DND-41 (cell line): ENCODE results near the gene CMSS1.

ENCODE experiments used
- ATAC-seq: fragments of 200-7000 bp; cut with Tn5 transposase; 3 replicates; pipeline ENCODE4 v1.9.1; 2021; ENCODE audit warnings: low read depth; ENCODE audit not compliant: insufficient read depth
- DNase-seq: peaks from one replicate; pipeline ENCODE4 v3.0.0-alpha.2; 2020
- H2AFZ ChIP-seq: 2 replicates; pipeline ENCODE4 v1.6.0; 2012; ENCODE audit warnings: low read depth, low read length
- H3K27ac ChIP-seq: 2 replicates; pipeline ENCODE4 v1.5.1; 2012; ENCODE audit warnings: low read length, inconsistent platforms
- H3K27me3 ChIP-seq: fragments of 200-600 bp; sonication (generic); 2 replicates; pipeline ENCODE4 v1.6.0; 2012; ENCODE audit warnings: low read length, mild to moderate bottlenecking, inconsistent platforms; ENCODE audit not compliant: insufficient read depth, poor library complexity
- H3K36me3 ChIP-seq: 2 replicates; pipeline ENCODE4 v1.5.1; 2012; ENCODE audit warnings: low read length, inconsistent platforms; ENCODE audit not compliant: insufficient read depth
- H3K4me1 ChIP-seq: 2 replicates; pipeline ENCODE4 v1.5.1; 2012; ENCODE audit warnings: mild to moderate bottlenecking, low read length; ENCODE audit not compliant: insufficient read depth
- H3K4me2 ChIP-seq: 2 replicates; pipeline ENCODE4 v1.6.0; 2012; ENCODE audit warnings: mild to moderate bottlenecking, moderate library complexity, low read length, inconsistent platforms; ENCODE audit not compliant: insufficient read depth
- H3K4me3 ChIP-seq, 2 experiments: fragments of 200-600 bp in 1 of 2; shearing (Covaris generic) in 1 of 2; 2 replicates each; pipeline ENCODE4 v1.5.1; 2012 to 2016; ENCODE audit warnings: inconsistent platforms in 2 of 2, low read length in 2 of 2, mild to moderate bottlenecking in 2 of 2, low read depth in 1 of 2, moderate library complexity in 1 of 2
- H3K79me2 ChIP-seq: 2 replicates; pipeline ENCODE4 v1.6.0; 2012; ENCODE audit warnings: low read length, inconsistent platforms; ENCODE audit not compliant: insufficient read depth
- H3K9ac ChIP-seq: 2 replicates; pipeline ENCODE4 v1.6.0; 2012; ENCODE audit warnings: low read depth, mild to moderate bottlenecking, inconsistent platforms, low read length, moderate library complexity
- H3K9me3 ChIP-seq: 2 replicates; pipeline ENCODE4 v1.5.1; 2012; ENCODE audit warnings: low read length, moderate library complexity, mild to moderate bottlenecking, inconsistent platforms; ENCODE audit not compliant: insufficient read depth, severe bottlenecking
- H4K20me1 ChIP-seq: 2 replicates; pipeline ENCODE4 v1.6.0; 2012; ENCODE audit warnings: low read length; ENCODE audit not compliant: insufficient read depth
- CTCF ChIP-seq: IDR thresholded peaks from 2 replicates; pipeline ENCODE4 v1.5.1; 2012; ENCODE audit warnings: borderline replicate concordance, low read length, moderate library complexity, mild to moderate bottlenecking; ENCODE audit not compliant: poor library complexity, severe bottlenecking; ENCODE audit errors: extremely low read depth
- EZH2 ChIP-seq: IDR thresholded peaks from 3 replicates; pipeline ENCODE4 v1.6.1; 2012; ENCODE audit warnings: borderline replicate concordance, low read depth, mild to moderate bottlenecking, moderate library complexity, low read length, inconsistent platforms; ENCODE audit not compliant: severe bottlenecking

CMSS1 gene

GRCh38 chr3:100040451-100041225, 223.0 kb downstream of the CMSS1 start:
- Histone ChIP-seq H3K4me2 (no peak overlapping the region), H4K20me1 (no peaks in the 10 kb centered on the region), H3K4me1 (no peaks in the 10 kb centered on the region), H3K36me3 (no peaks in the 10 kb centered on the region), H3K4me3 (no peak overlapping the region), H3K27me3 (no peaks in the 10 kb centered on the region), H3K9me3 (no peaks in the 10 kb centered on the region), H3K27ac (no peak overlapping the region), H3K79me2 (no peaks in the 10 kb centered on the region), H3K9ac (no peak overlapping the region), H2AFZ (no peak overlapping the region)
- no peak for ATAC-seq
- DNase-seq = no peak
- no peak for TF ChIP-seq CTCF
- TF ChIP-seq EZH2 = no peak

GRCh38 chr3:100041328-100041749, 223.7 kb downstream of the CMSS1 start:
- TF ChIP-seq CTCF = no peak
- no peak for TF ChIP-seq EZH2
- no peak for ATAC-seq

GRCh38 chr3:100042166-100042981, 224.7 kb downstream of the CMSS1 start:
- TF ChIP-seq CTCF (no peak), EZH2 (no peak)
- no peaks in the 10 kb centered on the region for H3K36me3 ChIP-seq
- no peak for ATAC-seq
- no peak overlapping the region for H2AFZ ChIP-seq
- H3K79me2 ChIP-seq = no peaks in the 10 kb centered on the region
- H3K9me3 ChIP-seq = no peaks in the 10 kb centered on the region
- DNase-seq = no peak
- no peaks in the 10 kb centered on the region for H4K20me1 ChIP-seq
- H3K4me2 ChIP-seq = no peak overlapping the region
- no peak overlapping the region for H3K9ac ChIP-seq
- H3K27me3 ChIP-seq = no peaks in the 10 kb centered on the region
- no peaks in the 10 kb centered on the region for H3K4me1 ChIP-seq
- H3K4me3 ChIP-seq = no peak overlapping the region
- no peak overlapping the region for H3K27ac ChIP-seq

More at GRCh38 chr3:100041328-100041749, 223.7 kb downstream of the CMSS1 start:
- Histone ChIP-seq H3K9me3 (no peaks in the 10 kb centered on the region), H3K4me2 (no peak overlapping the region), H3K4me1 (no peaks in the 10 kb centered on the region), H3K4me3 (no peak overlapping the region), H3K36me3 (no peaks in the 10 kb centered on the region), H3K27ac (no peak overlapping the region), H3K79me2 (no peaks in the 10 kb centered on the region), H3K27me3 (no peaks in the 10 kb centered on the region), H4K20me1 (no peaks in the 10 kb centered on the region), H2AFZ (no peak overlapping the region), H3K9ac (no peak overlapping the region)
- no peak for DNase-seq
